Measurements from ENCODE around the gene BACE1-AS.
"Not testable (repeated sequence)": the region's sequence is repeated elsewhere in the genome, so short reads cannot be mapped to it uniquely, and the experiment has no call there.

The BACE1-AS gene

DNA sequence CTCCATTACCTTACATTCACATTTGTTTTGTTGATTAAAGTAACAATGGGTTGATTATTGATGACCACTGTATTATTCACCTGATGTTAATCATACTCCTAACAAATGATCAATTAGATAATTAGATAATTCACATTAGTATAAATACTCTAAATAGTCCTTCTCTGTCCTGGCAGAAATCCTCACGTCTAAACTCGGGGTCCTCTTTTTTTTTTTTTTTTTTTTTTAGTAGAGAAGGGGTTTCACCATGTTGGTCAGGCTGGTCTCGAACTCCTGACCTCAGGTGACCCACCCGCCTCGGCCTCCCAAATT is 36.1 kb downstream of the BACE1-AS start:
- not testable (repeated sequence) for DNase-seq (ENCODE audit: low read depth)

DNA sequence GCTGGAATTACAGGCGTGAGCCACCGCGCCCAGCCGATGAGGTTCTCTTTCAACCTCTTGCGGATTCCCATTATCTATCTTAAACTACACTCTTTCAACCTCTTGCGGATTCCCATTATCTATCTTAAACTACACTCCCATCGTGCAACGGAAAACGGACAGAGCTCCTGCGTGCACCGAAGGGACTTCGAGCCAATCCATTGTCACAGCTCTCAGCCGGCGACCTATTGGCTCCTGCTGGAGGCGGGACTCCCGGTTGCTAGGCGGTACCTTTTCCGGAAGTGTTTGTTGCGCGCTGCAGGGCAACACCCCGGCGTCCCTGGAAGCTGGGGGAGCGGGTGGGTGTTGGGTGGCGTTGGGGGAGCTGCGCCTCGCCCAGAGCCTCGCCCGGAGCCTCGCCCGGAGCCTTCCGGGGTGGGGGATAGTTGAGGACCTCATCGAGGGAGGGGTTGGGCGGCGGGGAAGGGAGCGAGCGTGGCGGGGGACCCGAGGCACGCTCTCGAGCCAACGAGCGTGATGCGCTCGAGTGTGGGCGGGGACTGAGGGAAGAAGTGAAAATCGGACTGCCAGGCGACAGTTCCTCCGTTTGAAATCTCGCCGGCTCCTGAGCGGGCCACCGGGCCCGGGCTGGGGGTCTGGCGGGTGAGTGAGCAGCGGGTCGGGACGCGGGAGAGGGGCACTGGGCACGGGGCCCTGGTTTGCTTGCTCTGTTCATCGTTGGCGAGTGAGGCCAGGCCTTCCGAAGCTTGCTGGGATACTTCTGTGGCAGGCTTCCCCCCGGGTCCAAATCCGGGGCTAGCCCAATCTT is 36.6 kb downstream of the BACE1-AS start, which contains the start of gene CEP164:
TSS of gene CEP164 (plus strand) at position 288 of the 808 bp plus-strand sequence. CDS start 10,733 bp downstream, outside the sequence.
- peak; percentile 89 for DNase-seq (ENCODE audit: low read depth)

DNA sequence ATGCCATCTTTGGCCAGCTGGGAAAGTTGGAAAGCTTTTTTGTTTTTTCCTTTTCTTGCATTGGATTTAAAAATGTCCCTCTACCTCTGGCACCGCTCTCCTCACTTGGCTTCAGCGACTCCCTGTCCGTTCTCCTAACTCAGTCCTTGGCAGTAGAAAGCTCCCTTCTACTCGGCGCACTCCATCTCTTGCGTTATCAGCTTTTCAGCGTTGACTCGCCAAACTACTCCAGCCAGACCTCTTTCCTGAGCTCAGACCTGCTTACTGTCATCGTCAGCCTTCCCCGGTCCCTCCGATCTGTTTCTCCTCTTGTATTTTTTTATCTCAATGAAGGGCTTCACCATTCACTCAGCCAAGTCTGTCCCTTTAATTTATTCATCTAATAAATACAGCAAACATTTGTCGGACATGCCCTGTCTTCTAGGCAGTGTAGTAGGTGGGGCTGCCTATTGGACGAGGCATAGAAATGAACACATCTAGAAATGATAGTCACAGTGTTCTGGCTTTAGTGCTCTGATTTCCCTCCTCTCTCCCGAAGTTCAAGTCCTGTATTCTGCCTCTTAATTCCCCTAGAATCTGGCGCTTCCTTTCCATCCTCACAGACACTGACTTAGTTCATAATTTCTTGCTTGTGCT is 37.3 kb downstream of the BACE1-AS start:
- no peak for DNase-seq (ENCODE audit: low read depth)

DNA sequence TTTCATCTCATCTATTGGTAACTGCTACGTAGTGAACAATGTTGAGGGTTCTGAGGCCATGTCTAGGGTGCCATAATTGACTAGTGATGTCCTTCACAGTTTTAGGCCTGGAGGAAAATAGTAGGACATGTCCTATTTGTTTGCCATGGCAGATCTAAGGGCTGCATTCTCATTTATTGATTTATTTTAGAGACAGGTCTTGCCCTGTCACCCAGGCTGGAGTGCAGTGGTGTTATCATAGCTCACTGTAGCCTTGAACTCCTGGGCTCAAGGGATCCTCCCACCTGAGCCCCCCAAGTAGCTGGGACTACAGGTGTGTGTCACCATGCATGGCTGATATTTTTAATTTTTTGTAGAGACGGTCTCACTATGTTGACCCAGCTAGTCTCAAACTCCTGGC is 41.7 kb downstream of the BACE1-AS start:
- DNase-seq (ENCODE audit: low read depth): no peak

DNA sequence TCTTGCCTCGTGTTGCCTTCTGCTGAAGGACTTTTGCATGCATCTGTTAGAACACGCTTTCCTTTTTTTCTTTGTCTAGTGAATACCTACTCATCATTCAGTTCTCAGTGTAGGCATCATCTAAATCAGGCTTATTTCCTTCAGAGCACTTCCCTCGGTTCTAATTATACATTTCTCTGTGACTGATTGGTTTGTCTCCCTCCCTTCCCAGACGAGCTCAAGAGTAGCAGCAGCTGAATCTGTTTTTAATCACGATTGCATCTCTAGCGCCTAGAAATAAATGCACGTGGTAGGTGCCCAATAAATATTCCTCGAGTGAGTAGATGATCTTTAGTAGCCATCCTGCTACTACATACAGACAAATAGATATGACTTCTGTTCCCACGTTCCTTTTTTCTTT is 42.8 kb downstream of the BACE1-AS start:
- DNase-seq (ENCODE audit: low read depth): no peak

DNA sequence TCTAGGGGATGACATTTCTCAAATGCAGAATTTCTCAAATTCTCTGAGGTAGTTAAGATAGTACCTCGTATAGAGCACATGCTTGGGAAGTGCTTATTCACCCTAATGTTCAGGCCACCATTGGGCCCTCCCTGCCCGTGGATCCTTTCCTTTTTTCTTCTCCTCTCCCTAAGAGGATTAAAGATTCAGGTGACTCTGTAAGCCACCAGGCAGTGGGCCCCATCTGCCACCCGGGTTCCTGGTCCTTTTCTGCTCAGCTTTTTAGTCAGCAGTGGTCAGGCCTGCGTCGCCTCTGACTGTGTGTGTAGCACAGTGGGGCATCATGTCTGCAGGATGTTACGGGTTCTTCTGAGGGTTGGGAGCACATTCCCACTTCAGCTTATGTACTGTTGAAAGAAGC is 43.8 kb downstream of the BACE1-AS start:
- no peak for DNase-seq (ENCODE audit: low read depth)

DNA sequence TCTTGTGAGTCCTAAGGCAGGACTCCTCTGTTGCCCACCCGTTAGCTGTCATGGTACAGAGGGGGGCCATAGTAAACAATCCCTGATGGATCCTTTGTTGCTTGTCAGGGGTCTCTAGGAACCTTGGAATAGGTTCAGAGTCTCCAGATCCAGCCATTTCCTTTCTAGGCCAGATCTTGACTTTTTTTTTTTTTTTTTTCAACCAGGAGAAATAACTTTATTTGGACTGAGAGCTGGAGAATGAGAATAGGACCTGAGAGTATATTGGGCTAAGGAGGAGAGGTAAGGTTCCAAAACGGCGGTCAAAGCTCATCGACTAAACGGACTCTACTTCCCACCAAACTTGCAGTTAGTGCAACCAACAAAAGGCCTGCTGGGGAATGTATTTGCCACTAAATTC is 44.3 kb downstream of the BACE1-AS start:
- no peak for DNase-seq (ENCODE audit: low read depth)

DNA sequence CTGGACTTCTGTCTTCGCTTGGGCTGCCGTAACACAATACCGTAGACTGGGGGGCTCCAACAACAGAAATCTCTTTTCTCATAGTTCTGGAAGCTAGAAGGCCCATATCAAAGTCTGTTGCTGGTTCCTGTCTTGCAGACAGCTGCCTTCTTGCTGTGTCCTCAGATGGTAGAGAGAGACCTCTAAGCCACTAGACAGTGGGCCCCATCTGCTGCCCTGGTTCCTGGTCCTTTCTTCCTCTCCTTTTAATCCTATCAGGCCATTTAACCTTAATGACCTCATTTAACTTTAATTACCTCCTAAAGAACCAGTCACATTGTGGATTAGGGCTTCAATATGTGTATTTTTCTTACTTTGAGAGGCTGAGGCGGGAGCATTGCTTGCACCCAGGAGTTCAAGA is 45.9 kb downstream of the BACE1-AS start:
- no peak for DNase-seq (ENCODE audit: low read depth)

All from stimulated activated CD8-positive, alpha-beta memory T cell treated with anti-CD3 and anti-CD28 coated beads, Interleukin-4, amount 100 ng/mL, for 24 hours (primary cell).